Heart left ventricle (tissue), 16 donors: Measurements from ENCODE around the gene TNFAIP6. TPM values are rescaled to one million over a fixed set of nuclear protein-coding genes. Genes with fewer than 3 reads are reported as not detected.

Experiments
- ATAC-seq, 4 donors: fragments of 200-7000 bp; cut with Tn5 transposase; one replicate each; pipeline ENCODE4 v1.9.1; 2020 to 2022; ENCODE audit warnings: moderate library complexity in 4 of 4, mild to moderate bottlenecking in 3 of 4, moderate number of reproducible peaks in 1 of 4
- DNase-seq, 5 donors: peaks; one replicate each; pipeline ENCODE4 v3.0.0-alpha.2; 2020
- H3K27ac ChIP-seq, 12 donors: fragments of 200-600 bp; sonication (generic) in 4 of 12; one replicate each; pipeline versions ENCODE4 v1.5.0 to v1.8.0; 2016 to 2022; ENCODE audit warnings: mild to moderate bottlenecking in 2 of 12
- H3K27me3 ChIP-seq, 9 donors: fragments of 200-600 bp; sonication (generic) in 2 of 9; one replicate each; pipeline versions ENCODE4 v1.5.1 to v1.8.0; 2016 to 2022; ENCODE audit warnings: mild to moderate bottlenecking in 3 of 9
- H3K36me3 ChIP-seq, 9 donors: fragments of 200-600 bp; sonication (generic) in 2 of 9; one replicate each; pipeline versions ENCODE4 v1.5.0 to v1.8.0; 2018 to 2022; ENCODE audit warnings: mild to moderate bottlenecking in 2 of 9
- H3K4me1 ChIP-seq, 12 donors: fragments of 200-600 bp; sonication (generic) in 4 of 12; one replicate each; pipeline versions ENCODE4 v1.5.0 to v1.8.0; 2016 to 2022; ENCODE audit warnings: mild to moderate bottlenecking in 3 of 12
- H3K4me3 ChIP-seq, 12 donors: fragments of 200-600 bp; sonication (generic) in 4 of 12; one replicate each; pipeline versions ENCODE4 v1.5.0 to v1.8.0; 2017 to 2022; ENCODE audit warnings: mild to moderate bottlenecking in 9 of 12, moderate library complexity in 4 of 12
- H3K9me3 ChIP-seq, 12 donors: fragments of 200-600 bp; sonication (generic) in 4 of 12; one replicate each; pipeline versions ENCODE4 v1.5.0 to v1.8.0; 2016 to 2022; ENCODE audit warnings: mild to moderate bottlenecking in 1 of 12
- POLR2A ChIP-seq, 2 donors: fragments of 450-650 bp; IDR thresholded peaks; one replicate each; pipeline ENCODE4 v1.6.1; 2017; ENCODE audit warnings: antibody characterized with exemption in 2 of 2, mild to moderate bottlenecking in 2 of 2, moderate library complexity in 2 of 2
- WGBS, 4 donors: extraction: QIAGEN DNeasy Blood & Tissue Kit in 2 of 4; methylation state at CpG; one replicate each; pipeline versions ENCODE4 v1.1.5 to v1.1.7; 2013 to 2018; 5-methylcytosine and 5-hydroxymethylcytosine counted together
- intact Hi-C, 10 donors: fragments of 100-400 bp; cut with DNase I; formaldehyde crosslinking; loops; one replicate each; pipeline versions ENCODE4 v1.11.1 to v1.14.2; 2022
- microRNA-seq, 4 donors: library from miRNA; unstranded; fragments of <30 nt; microRNA quantifications; one replicate each; pipeline versions ENCODE4 to v1.2.0, GENCODE V29; 2017 to 2020
- polyA plus RNA-seq, 2 donors: library from polyadenylated mRNA; stranded (reverse); fragments of 200-250 nt; gene quantifications; one replicate each; pipeline ENCODE4 v1.2.3, GENCODE V29; 2013
- total RNA-seq, 9 donors: library from RNA; depleted of rRNA in 2 of 9; stranded (reverse); fragments of >200 nt in 2 of 9; fragmentation: NEBNext Ultra II Directional in 3 of 9; extraction: Animal tissue kit (Norgen Biotek cat#: 25700) in 3 of 9; gene quantifications; one replicate each; pipeline versions ENCODE4 v1.1.0 to v1.2.4, GENCODE V29; 2016 to 2023
- TF ChIP-seq, protein P1 (sequence below), 12 donors: fragments of 200-600 bp; sonication (generic) in 4 of 12; IDR thresholded peaks; one replicate each; pipeline versions ENCODE4 v1.5.0 to v1.8.0; 2018 to 2022; ENCODE audit warnings: antibody characterized with exemption in 12 of 12, mild to moderate bottlenecking in 5 of 12
- donor health status: ischemic (EF 13 %, LVEDD 7.1; RV severe dilation, severe dysfunction).
- donor health status: healthy with polysubstance abuse.
- donor health status: DM: no; HTN: yes; CAD: no.
- donor health status: DM: no; HTN: no; CAD: no.
- donor health status: ischemic (EF 25% LVEDD 6.9; RV normal size, moderate dysfunction).
- donor health status: ischemic (EF 25% LVEDD 5.7; RV mildly dilated, moderate dysfunction).
- donor health status: healthy.
- donor health status: DM: yes; HTN: yes; CAD: no.
- donor health status: ischemic (EF 35%, LVEDD 5.7; RV mildly dilated, moderate dysfunction).
- donor health status: nonischemic (EF 11% LVEDD 7.7; RV severe dilation, severe dysfunction).
- donor health status: DM: yes; HTN: yes; CAD: no.
- donor health status: PGD.
- donor health status: ischemic (EF 29% LVEDD 5.4; RV normal size, mild dysfunction).
- donor health status: nonischemic (EF 23%, LVEDD 6.1; RV moderate dilation, normal function).

TNFAIP6 gene
- total and polyA plus RNA-seq, 11 donors = 1.6 to 8.1 (median 2.6) TPM

DNA sequence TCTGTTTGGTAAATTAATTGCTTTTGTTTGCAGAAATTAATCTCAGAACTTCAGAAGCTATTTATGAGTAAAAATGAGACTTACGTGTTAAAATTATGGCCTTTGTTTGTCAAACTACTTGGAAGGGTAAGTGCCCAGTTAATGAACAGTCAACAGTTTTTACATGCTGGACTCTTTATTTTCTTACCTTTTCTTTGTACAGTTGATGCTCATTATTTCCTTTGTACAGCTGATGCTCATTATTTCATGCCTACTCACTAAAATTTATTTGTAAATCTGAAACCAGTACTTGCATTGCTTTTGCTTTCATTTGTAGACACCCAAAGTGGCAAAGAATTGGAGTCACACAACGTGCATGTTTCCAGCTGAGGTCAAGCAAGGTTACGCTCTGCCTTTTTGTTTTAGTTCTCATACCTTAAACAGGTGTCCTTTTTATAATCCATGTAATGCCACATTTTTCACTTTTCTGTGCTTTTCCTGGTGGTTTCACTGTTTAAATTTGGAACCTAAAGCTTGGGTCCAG, 65.6 kb downstream of the TNFAIP6 start:
- Histone ChIP-seq H3K9me3 (no peaks in the 10 kb centered on the region), H3K4me1 (peaks cover 0 to 16% (median 0%) of the 10 kb centered on the region in 12 donors), H3K27me3 (no peaks in the 10 kb centered on the region), H3K36me3 (peaks cover 4 to 97% (median 77%) of the 10 kb centered on the region in 9 donors), H3K4me3 (no peak overlapping the region), H3K27ac (peak overlapping the region in 1 of 12 donors; percentile 16)
- 77 to 83% (median 81%) methylated on average over 3 of the region's 3 CpGs for WGBS, 4 donors
- no peak for ATAC-seq
- no peak for TF ChIP-seq POLR2A (IDR thresholded peaks at IDR 0.05)
- TF ChIP-seq, protein P1, sequence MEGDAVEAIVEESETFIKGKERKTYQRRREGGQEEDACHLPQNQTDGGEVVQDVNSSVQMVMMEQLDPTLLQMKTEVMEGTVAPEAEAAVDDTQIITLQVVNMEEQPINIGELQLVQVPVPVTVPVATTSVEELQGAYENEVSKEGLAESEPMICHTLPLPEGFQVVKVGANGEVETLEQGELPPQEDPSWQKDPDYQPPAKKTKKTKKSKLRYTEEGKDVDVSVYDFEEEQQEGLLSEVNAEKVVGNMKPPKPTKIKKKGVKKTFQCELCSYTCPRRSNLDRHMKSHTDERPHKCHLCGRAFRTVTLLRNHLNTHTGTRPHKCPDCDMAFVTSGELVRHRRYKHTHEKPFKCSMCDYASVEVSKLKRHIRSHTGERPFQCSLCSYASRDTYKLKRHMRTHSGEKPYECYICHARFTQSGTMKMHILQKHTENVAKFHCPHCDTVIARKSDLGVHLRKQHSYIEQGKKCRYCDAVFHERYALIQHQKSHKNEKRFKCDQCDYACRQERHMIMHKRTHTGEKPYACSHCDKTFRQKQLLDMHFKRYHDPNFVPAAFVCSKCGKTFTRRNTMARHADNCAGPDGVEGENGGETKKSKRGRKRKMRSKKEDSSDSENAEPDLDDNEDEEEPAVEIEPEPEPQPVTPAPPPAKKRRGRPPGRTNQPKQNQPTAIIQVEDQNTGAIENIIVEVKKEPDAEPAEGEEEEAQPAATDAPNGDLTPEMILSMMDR (IDR thresholded peaks at IDR 0.05) = no peak
- DNase-seq = no peak
- intact Hi-C loops = no loop called here

DNA sequence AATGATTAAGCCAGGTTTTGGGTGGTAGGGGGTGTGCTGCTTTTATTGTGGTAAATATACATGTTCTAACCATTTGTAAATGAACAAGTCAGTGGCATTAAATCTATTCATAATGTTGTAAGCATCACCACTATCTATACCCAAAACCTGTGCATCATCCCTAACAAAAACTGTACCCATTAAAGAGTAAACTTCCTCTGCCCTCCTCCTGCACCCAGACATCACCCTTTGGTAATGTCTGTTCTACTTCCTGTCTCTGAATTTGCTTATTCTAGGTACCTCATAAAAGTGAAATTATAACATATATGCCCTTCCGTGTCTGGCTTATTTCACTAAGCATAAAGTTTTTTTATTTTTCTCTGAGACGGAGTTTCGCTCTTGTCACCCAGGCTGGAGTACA, 66.4 kb downstream of the TNFAIP6 start:
- no peak for DNase-seq
- TF ChIP-seq, protein P1 (IDR thresholded peaks at IDR 0.05) = no peak
- no peak for TF ChIP-seq POLR2A (IDR thresholded peaks at IDR 0.05)
- peaks cover 4 to 96% (median 74%) of the 10 kb centered on the region in 9 donors for H3K36me3 ChIP-seq
- no peak overlapping the region for H3K27ac ChIP-seq
- H3K27me3 ChIP-seq = no peaks in the 10 kb centered on the region
- WGBS, 4 donors = 91 to 94% (median 92%) methylated on average over 3 of the region's 3 CpGs
- no peak overlapping the region for H3K4me3 ChIP-seq
- H3K9me3 ChIP-seq = no peaks in the 10 kb centered on the region
- H3K4me1 ChIP-seq = peaks cover 0 to 16% (median 0%) of the 10 kb centered on the region in 12 donors
- ATAC-seq = no peak
- intact Hi-C loops = no loop called here

Small RNAs within 50 kb of the gene (microRNA-seq; reads per million reads assigned to microRNA genes)
- gene MIR4773-1 = 0 reads per million in 4 donors
- gene MIR4773-2 = 0 reads per million in 4 donors

Other genes with a start within 250 kb of the TNFAIP6 start
- 1 to 10 TPM in 7 of 9 donors, under 1 TPM in 2; 0.81 to 5.9 (median 1.9) TPM for gene RBM43, start 95.7 kb upstream of the TNFAIP6 start, total RNA-seq
- gene RBM43, start 95.7 kb upstream of the TNFAIP6 start, polyA plus RNA-seq = 1 to 10 TPM; 1.1 to 1.2 TPM
- 10 to 100 TPM in 1 of 9 donors, 1 to 10 TPM in 8; 1.7 to 15.9 (median 3.7) TPM for gene NMI, start 67.9 kb upstream of the TNFAIP6 start, total RNA-seq
- gene NMI, start 67.9 kb upstream of the TNFAIP6 start, polyA plus RNA-seq = 1 to 10 TPM; 2.4 to 5.1 TPM
- gene RIF1, start 52.3 kb downstream of the TNFAIP6 start, total RNA-seq = 10 to 100 TPM; 11.3 to 23.9 (median 15.1) TPM
- 1 to 10 TPM; 2.6 to 5.0 TPM for gene RIF1, start 52.3 kb downstream of the TNFAIP6 start, polyA plus RNA-seq